Nephron progenitor cell (in vitro differentiated cells): ENCODE measurements around the gene SLC25A2.
"Not testable (repeated sequence)": the region's sequence is repeated elsewhere in the genome, so short reads cannot be mapped to it uniquely, and the experiment has no call there.

ENCODE experiments used
- DNase-seq: peaks from one replicate; pipeline ENCODE4 v3.0.0; 2021
- H3K27ac Mint-ChIP-seq: 2 replicates; pipeline ENCODE4 v1.8.0; 2021; ENCODE audit warnings: mild to moderate bottlenecking, moderate library complexity, mixed read lengths
- H3K27me3 Mint-ChIP-seq: 2 replicates; pipeline ENCODE4 v1.8.0; 2021; ENCODE audit warnings: mild to moderate bottlenecking, low read depth, mixed read lengths; ENCODE audit not compliant: poor library complexity
- H3K36me3 Mint-ChIP-seq: 2 replicates; pipeline ENCODE4 v1.8.0; 2021; ENCODE audit warnings: low read depth, mixed read lengths
- H3K4me1 Mint-ChIP-seq: 2 replicates; pipeline ENCODE4 v1.8.0; 2021; ENCODE audit warnings: mixed read lengths
- H3K4me3 Mint-ChIP-seq: 2 replicates; pipeline ENCODE4 v1.8.0; 2021; ENCODE audit warnings: mild to moderate bottlenecking, moderate library complexity, mixed read lengths
- H3K9me3 Mint-ChIP-seq: 2 replicates; pipeline ENCODE4 v1.8.0; 2021; ENCODE audit warnings: mild to moderate bottlenecking, moderate library complexity, mixed read lengths
- CTCF ChIP-seq: fragments of 200-600 bp; sonication (generic); IDR thresholded peaks from 2 replicates; pipeline ENCODE4 v1.5.0; 2021; ENCODE audit warnings: antibody characterized with exemption

The SLC25A2 gene

GRCh38 chr5:141303756-141304155 lies at the start of gene SLC25A2:
Gene SLC25A2, minus strand, starts transcription at chr5:141304049. Its CDS starts 184 bp downstream, at chr5:141303865.
- H3K9me3 Mint-ChIP-seq: peaks cover 96% of the 10 kb centered on the region
- DNase-seq: no peak
- no peaks in the 10 kb centered on the region for H3K27me3 Mint-ChIP-seq
- H3K4me3 Mint-ChIP-seq: no peak within 1 kb of the TSS
- H3K27ac Mint-ChIP-seq: no peak within 1 kb of the TSS
- H3K4me1 Mint-ChIP-seq: no peaks in the 10 kb centered on the region
- TF ChIP-seq CTCF: no peak
- peaks cover 76% of the 10 kb centered on the region for H3K36me3 Mint-ChIP-seq

- no peak for DNase-seq
- H3K27me3 Mint-ChIP-seq: peaks cover 4% of the 10 kb centered on the region
- TF ChIP-seq CTCF: no peak
- H3K36me3 Mint-ChIP-seq: peaks cover 41% of the 10 kb centered on the region
- no peaks in the 10 kb centered on the region for H3K4me1 Mint-ChIP-seq
- H3K9me3 Mint-ChIP-seq: peaks cover 91% of the 10 kb centered on the region
- no peak overlapping the region for H3K27ac Mint-ChIP-seq
- no peak overlapping the region for H3K4me3 Mint-ChIP-seq
These were observed 47.7 kb upstream of the SLC25A2 start for GRCh38 chr5:141351591-141351990.

GRCh38 chr5:141349917-141350619 lies 46.2 kb upstream of the SLC25A2 start, which contains the start of gene PCDHGB1:
Gene PCDHGB1, plus strand, starts transcription at chr5:141350099. Its CDS starts 162 bp downstream, at chr5:141350261.
- Mint-ChIP-seq H3K27me3 (peaks cover 4% of the 10 kb centered on the region), H3K36me3 (peaks cover 37% of the 10 kb centered on the region), H3K9me3 (peaks cover 88% of the 10 kb centered on the region), H3K27ac (no peak within 1 kb of the TSS), H3K4me3 (peak within 1 kb of the TSS; percentile 71), H3K4me1 (no peaks in the 10 kb centered on the region)
- DNase-seq: peak; percentile 38
- peak; percentile 38 for TF ChIP-seq CTCF

- H3K36me3 Mint-ChIP-seq: peaks cover 22% of the 10 kb centered on the region
- H3K27me3 Mint-ChIP-seq, H3K4me1 Mint-ChIP-seq, H3K27ac Mint-ChIP-seq, DNase-seq, H3K4me3 Mint-ChIP-seq: not testable (repeated sequence)
- H3K9me3 Mint-ChIP-seq: peaks cover 90% of the 10 kb centered on the region
These were observed 42.2 kb upstream of the SLC25A2 start for GRCh38 chr5:141346017-141346416.

GRCh38 chr5:141345327-141345726 lies 41.5 kb upstream of the SLC25A2 start:
- peaks cover 87% of the 10 kb centered on the region for H3K9me3 Mint-ChIP-seq
- H3K36me3 Mint-ChIP-seq: peaks cover 21% of the 10 kb centered on the region
- H3K27ac Mint-ChIP-seq: no peak overlapping the region

GRCh38 chr5:141343953-141344463 lies 40.2 kb upstream of the SLC25A2 start:
- H3K9me3 Mint-ChIP-seq: peaks cover 87% of the 10 kb centered on the region
- no peak for TF ChIP-seq CTCF
- DNase-seq: no peak
- peaks cover 18% of the 10 kb centered on the region for H3K36me3 Mint-ChIP-seq
- no peak overlapping the region for H3K27ac Mint-ChIP-seq
- no peaks in the 10 kb centered on the region for H3K4me1 Mint-ChIP-seq
- H3K27me3 Mint-ChIP-seq: no peaks in the 10 kb centered on the region
- H3K4me3 Mint-ChIP-seq: no peak overlapping the region

More at GRCh38 chr5:141345327-141345726, 41.5 kb upstream of the SLC25A2 start:
- DNase-seq: no peak
- TF ChIP-seq CTCF: no peak
- Mint-ChIP-seq H3K4me3 (no peak overlapping the region), H3K4me1 (no peaks in the 10 kb centered on the region), H3K27me3 (peaks cover 4% of the 10 kb centered on the region)
